Gastroesophageal sphincter (tissue), 3 donors: Measurements from ENCODE around the gene SUV39H2.

Source experiments
- POLR2A ChIP-seq, 2 donors: fragments of 450-650 bp; IDR thresholded peaks; one replicate each; pipeline ENCODE4 v1.6.1; 2017; ENCODE audit warnings: antibody characterized with exemption in 2 of 2, mild to moderate bottlenecking in 2 of 2, moderate library complexity in 1 of 2
- TF ChIP-seq, protein P1 (sequence below), 4 experiments: fragments of 200-600 bp in 2 of 4; fragments of 450-650 bp in 2 of 4; sonication (generic) in 1 of 4; IDR thresholded peaks; one replicate each; pipeline ENCODE4 v1.5.1; 2017 to 2019; ENCODE audit warnings: antibody characterized with exemption in 4 of 4, mild to moderate bottlenecking in 2 of 4, moderate library complexity in 2 of 4

DNA sequence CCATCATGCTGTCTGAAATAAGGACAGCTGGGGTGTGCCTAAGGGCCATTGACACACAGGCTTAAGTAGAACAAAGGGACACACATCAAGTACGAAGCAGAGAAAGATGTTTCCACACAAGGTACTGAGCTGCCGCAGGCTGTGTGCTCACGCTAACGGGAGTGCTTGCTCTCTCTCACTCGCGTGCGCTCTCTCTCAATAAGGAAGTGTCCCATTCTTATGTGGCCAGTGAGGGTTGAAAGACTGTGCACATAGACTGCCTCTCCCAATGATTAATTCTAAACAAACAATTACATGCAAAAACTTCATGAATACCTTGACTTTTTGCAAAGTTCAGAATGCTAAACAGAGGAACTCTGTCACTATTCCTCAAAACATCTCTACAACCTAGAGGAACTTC is 45.3 kb downstream of the SUV39H2 start:
- TF ChIP-seq, protein P1, sequence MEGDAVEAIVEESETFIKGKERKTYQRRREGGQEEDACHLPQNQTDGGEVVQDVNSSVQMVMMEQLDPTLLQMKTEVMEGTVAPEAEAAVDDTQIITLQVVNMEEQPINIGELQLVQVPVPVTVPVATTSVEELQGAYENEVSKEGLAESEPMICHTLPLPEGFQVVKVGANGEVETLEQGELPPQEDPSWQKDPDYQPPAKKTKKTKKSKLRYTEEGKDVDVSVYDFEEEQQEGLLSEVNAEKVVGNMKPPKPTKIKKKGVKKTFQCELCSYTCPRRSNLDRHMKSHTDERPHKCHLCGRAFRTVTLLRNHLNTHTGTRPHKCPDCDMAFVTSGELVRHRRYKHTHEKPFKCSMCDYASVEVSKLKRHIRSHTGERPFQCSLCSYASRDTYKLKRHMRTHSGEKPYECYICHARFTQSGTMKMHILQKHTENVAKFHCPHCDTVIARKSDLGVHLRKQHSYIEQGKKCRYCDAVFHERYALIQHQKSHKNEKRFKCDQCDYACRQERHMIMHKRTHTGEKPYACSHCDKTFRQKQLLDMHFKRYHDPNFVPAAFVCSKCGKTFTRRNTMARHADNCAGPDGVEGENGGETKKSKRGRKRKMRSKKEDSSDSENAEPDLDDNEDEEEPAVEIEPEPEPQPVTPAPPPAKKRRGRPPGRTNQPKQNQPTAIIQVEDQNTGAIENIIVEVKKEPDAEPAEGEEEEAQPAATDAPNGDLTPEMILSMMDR (IDR thresholded peaks at IDR 0.05), result no peak
- no peak for TF ChIP-seq POLR2A (IDR thresholded peaks at IDR 0.05)
